SK-N-SH treated with all-trans-retinoic acid at 6 μM for 48 hours (cell line): ENCODE measurements around the gene DBN1.

Experiments
- CSDC2 ChIP-seq: fragments of 250-450 bp; sonication (Bioruptor Pico); IDR thresholded peaks from 2 replicates; pipeline ENCODE4 v1.5.0; 2020; ENCODE audit warnings: mild to moderate bottlenecking, moderate library complexity
- CSRNP3 ChIP-seq: fragments of 250-450 bp; sonication (Bioruptor Pico); IDR thresholded peaks from 2 replicates; pipeline ENCODE4 v1.5.1; 2021; ENCODE audit warnings: mild to moderate bottlenecking, moderate library complexity

- TF ChIP-seq CSRNP3 (CRISPR knock-in tag) = no peak
- no peak for TF ChIP-seq CSDC2 (CRISPR knock-in tag)
Observed at GRCh38 chr5:177447611-177448243, 25.7 kb downstream of the DBN1 start.
